ENCODE data around the gene OR2S2.

GRCh38 chr9:35974800-35975199, 16.8 kb upstream of the OR2S2 start:
- TF ChIP-seq CTCF (IDR thresholded peaks at IDR 0.05) = no peak
- TF ChIP-seq MLX (CRISPR knock-in tag; IDR thresholded peaks at IDR 0.05) = no peak
- no peak for TF ChIP-seq ATF1 (CRISPR knock-in tag; IDR thresholded peaks at IDR 0.05)

All from WTC11 (cell line).